Sigmoid colon (tissue), 7 donors: Measurements from ENCODE around the gene SLC3A2. TPM values are rescaled to one million over a fixed set of nuclear protein-coding genes. Genes with fewer than 3 reads are reported as not detected.
A peak's percentile ranks its signal among the peaks of the same experiment; 100 is the strongest.

Source experiments
- DNase-seq: peaks from one replicate; pipeline ENCODE4 v3.0.0-alpha.2; 2019
- H3K27ac ChIP-seq, 4 donors: fragments of 200-600 bp; sonication (generic); one replicate each; pipeline ENCODE4 v1.5.1; 2016 to 2019; ENCODE audit warnings: mild to moderate bottlenecking in 1 of 4
- H3K27me3 ChIP-seq, 3 donors: fragments of 200-600 bp; sonication (generic); one replicate each; pipeline ENCODE4 v1.5.1; 2019; ENCODE audit warnings: mild to moderate bottlenecking in 1 of 3
- H3K36me3 ChIP-seq, 4 donors: fragments of 200-600 bp; sonication (generic); one replicate each; pipeline ENCODE4 v1.5.1; 2016 to 2019
- H3K4me1 ChIP-seq, 4 donors: fragments of 200-600 bp; sonication (generic); one replicate each; pipeline ENCODE4 v1.5.1; 2017 to 2019
- H3K4me3 ChIP-seq, 4 donors: fragments of 200-600 bp; sonication (generic); one replicate each; pipeline ENCODE4 v1.5.1; 2017 to 2019; ENCODE audit warnings: mild to moderate bottlenecking in 2 of 4, moderate library complexity in 1 of 4
- H3K9me3 ChIP-seq, 4 donors: fragments of 200-600 bp in 3 of 4; sonication (generic) in 3 of 4; one replicate each; pipeline versions ENCODE4 v1.5.1 to v1.6.1; 2013 to 2019
- CTCF ChIP-seq, 4 experiments: fragments of 450-650 bp in 3 of 4; fragments of 200-600 bp in 1 of 4; IDR thresholded peaks; one replicate each; pipeline ENCODE4 v1.5.1; 2016 to 2019; ENCODE audit warnings: antibody characterized with exemption in 4 of 4, mild to moderate bottlenecking in 3 of 4, moderate library complexity in 2 of 4
- EP300 ChIP-seq, 4 donors: sonication (generic); formaldehyde crosslinking; IDR thresholded peaks; one replicate each; pipeline ENCODE4 v1.6.1; 2017; ENCODE audit warnings: antibody characterized with exemption in 4 of 4
- POLR2A ChIP-seq, 2 donors: fragments of 450-650 bp; IDR thresholded peaks; one replicate each; pipeline ENCODE4 v1.6.1; 2016; ENCODE audit warnings: antibody characterized with exemption in 2 of 2, mild to moderate bottlenecking in 2 of 2, moderate library complexity in 2 of 2
- POLR2AphosphoS5 ChIP-seq, 4 donors: sonication (generic); formaldehyde crosslinking; IDR thresholded peaks; one replicate each; pipeline ENCODE4 v1.6.1; 2017; ENCODE audit warnings: antibody characterized with exemption in 4 of 4
- WGBS, 2 donors: extraction: QIAGEN DNeasy Blood & Tissue Kit; methylation state at CpG; one replicate each; pipeline ENCODE4 v1.1.7; 2013; 5-methylcytosine and 5-hydroxymethylcytosine counted together
- intact Hi-C: fragments of 100-400 bp; cut with DNase I; formaldehyde crosslinking; loops from one replicate; pipeline ENCODE4 v1.15.1; 2023
- polyA plus RNA-seq, 3 donors: library from polyadenylated mRNA; stranded (reverse); fragments of 200-250 nt; gene quantifications; one replicate each; pipeline ENCODE4 v1.2.3, GENCODE V29; 2013
- total RNA-seq, 4 donors: library from RNA; depleted of rRNA; stranded (reverse); fragments of >200 nt; gene quantifications; one replicate each; pipeline ENCODE4 v1.1.0, GENCODE V29; 2016
- donor health status: healthy with polysubstance abuse.
- donor health status: Bipolar disorder and iron deficiency.
- donor health status: healthy.

SLC3A2 gene
- total and polyA plus RNA-seq, 7 donors: 16.8 to 128 (median 47.9) TPM

- WGBS, 2 donors: 88 to 91% methylated on average over 10 of the region's 10 CpGs
- Histone ChIP-seq H3K27ac (peak overlapping the region in 1 of 4 donors; percentile 3), H3K27me3 (no peaks in the 10 kb centered on the region), H3K4me1 (peaks cover 0 to 15% (median 0%) of the 10 kb centered on the region in 4 donors), H3K9me3 (no peaks in the 10 kb centered on the region), H3K4me3 (no peak overlapping the region), H3K36me3 (peaks cover 19 to 25% (median 24%) of the 10 kb centered on the region in 4 donors)
- intact Hi-C loops: loop anchor here (10.0 kb wide), 1 partner anchor 767 kb away; the partner anchor contains the start of gene INCENP
- TF ChIP-seq EP300 (IDR thresholded peaks at IDR 0.05) (no peak), CTCF (IDR thresholded peaks at IDR 0.05) (no peak), POLR2A (IDR thresholded peaks at IDR 0.05) (no peak), POLR2AphosphoS5 (IDR thresholded peaks at IDR 0.05) (no peak)
- DNase-seq: no peak
Observed at GRCh38 chr11:62892077-62892922, 11.6 kb downstream of the SLC3A2 start.

DNA sequence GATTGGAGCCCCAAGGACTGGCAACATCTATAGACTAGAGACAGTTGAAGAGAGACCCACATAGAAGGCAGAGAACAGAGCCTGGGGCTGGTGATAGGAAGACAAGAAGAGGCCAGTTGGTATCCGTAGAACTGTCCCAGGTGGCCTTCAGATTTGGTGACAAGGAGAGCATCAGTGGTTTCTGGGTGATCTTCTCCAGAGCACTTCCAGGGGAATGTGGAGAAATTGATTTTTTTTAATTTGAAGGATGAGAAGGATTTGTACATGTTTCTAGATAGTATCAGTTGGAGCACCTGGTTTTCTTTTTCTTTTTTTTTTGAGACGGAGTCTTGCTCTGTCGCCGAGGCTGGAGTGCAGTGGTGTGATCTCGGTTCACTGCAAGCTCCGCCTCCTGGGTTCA lies 14.8 kb downstream of the SLC3A2 start:
- TF ChIP-seq EP300 (IDR thresholded peaks at IDR 0.05) (no peak), CTCF (IDR thresholded peaks at IDR 0.05) (no peak), POLR2AphosphoS5 (IDR thresholded peaks at IDR 0.05) (no peak), POLR2A (IDR thresholded peaks at IDR 0.05) (no peak)
- Histone ChIP-seq H3K36me3 (no peaks in the 10 kb centered on the region), H3K9me3 (no peaks in the 10 kb centered on the region), H3K27ac (peak overlapping the region in 1 of 4 donors; percentile 8), H3K4me3 (no peak overlapping the region), H3K27me3 (no peaks in the 10 kb centered on the region), H3K4me1 (no peaks in the 10 kb centered on the region)
- WGBS, 2 donors: 88 to 89% methylated on average over 6 of the region's 6 CpGs
- DNase-seq: no peak
- intact Hi-C loops: loop anchor here (10.0 kb wide), 1 partner anchor 771 kb away; the partner anchor contains the start of gene INCENP

DNA sequence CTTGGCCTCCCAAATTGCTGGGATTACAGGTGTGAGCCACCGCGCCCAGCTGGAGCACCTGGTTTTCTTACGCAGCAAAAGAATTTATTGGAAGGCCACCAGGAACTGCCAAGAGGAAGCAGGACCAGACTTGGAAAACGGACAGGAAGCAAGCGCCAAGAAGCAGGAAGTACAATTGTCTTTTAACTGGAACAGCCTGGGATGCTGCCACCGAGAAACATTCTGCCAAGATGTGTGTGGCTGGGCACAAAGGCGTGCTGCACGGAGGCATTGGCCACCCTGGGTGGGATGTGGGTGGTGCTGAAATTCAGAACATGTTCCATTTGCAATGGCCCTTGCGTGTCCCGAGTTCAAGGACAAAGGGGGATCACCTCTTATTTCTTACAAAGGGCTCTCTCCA lies 15.4 kb downstream of the SLC3A2 start:
- Histone ChIP-seq H3K27me3 (no peaks in the 10 kb centered on the region), H3K27ac (peak overlapping the region in 1 of 4 donors; percentile 27), H3K36me3 (no peaks in the 10 kb centered on the region), H3K9me3 (no peaks in the 10 kb centered on the region), H3K4me3 (no peak overlapping the region), H3K4me1 (no peaks in the 10 kb centered on the region)
- no peak for DNase-seq
- intact Hi-C loops: loop anchor here (10.0 kb wide), 1 partner anchor 771 kb away; the partner anchor contains the start of gene INCENP
- 57 to 69% methylated on average over 10 of the region's 10 CpGs for WGBS, 2 donors
- TF ChIP-seq POLR2AphosphoS5 (IDR thresholded peaks at IDR 0.05) (peak in 2 of 4 donors; percentile 24 to 40), EP300 (IDR thresholded peaks at IDR 0.05) (no peak), CTCF (IDR thresholded peaks at IDR 0.05) (no peak)

DNA sequence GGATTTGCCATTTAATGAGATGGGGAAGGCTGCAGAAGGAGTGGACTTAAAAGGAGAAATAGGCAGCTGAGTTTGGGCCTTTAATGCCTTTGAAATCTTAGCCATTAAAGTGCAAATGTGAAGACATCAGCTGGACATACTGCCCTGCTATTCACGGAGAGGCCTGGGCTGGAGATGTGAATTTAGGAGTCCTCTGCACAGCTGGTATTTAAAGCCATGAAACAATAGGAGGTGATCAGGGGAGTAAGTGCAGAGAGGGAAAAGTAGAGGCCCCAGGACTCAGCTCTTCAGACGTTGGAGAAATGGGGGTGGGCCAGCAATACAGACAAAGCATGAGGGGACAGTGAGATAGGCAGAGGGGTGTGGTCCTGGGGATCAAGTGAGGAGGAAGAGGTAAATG lies 16.6 kb downstream of the SLC3A2 start:
- H3K27ac ChIP-seq: no peak overlapping the region
- H3K9me3 ChIP-seq: no peaks in the 10 kb centered on the region
- no peaks in the 10 kb centered on the region for H3K4me1 ChIP-seq
- TF ChIP-seq CTCF (IDR thresholded peaks at IDR 0.05) (no peak), POLR2AphosphoS5 (IDR thresholded peaks at IDR 0.05) (no peak), EP300 (IDR thresholded peaks at IDR 0.05) (no peak), POLR2A (IDR thresholded peaks at IDR 0.05) (no peak)
- no peaks in the 10 kb centered on the region for H3K27me3 ChIP-seq
- DNase-seq: no peak
- intact Hi-C loops: loop anchor here (10.0 kb wide), 1 partner anchor 773 kb away; the partner anchor contains the start of gene INCENP
- H3K4me3 ChIP-seq: no peak overlapping the region
- H3K36me3 ChIP-seq: no peaks in the 10 kb centered on the region
- WGBS, 2 donors: 60 to 61% methylated on average over 2 of the region's 2 CpGs
